SK-N-MC (cell line): ENCODE measurements around the gene MUSTN1.

ENCODE experiments used
- DNase-seq: peaks from one replicate; pipeline ENCODE4 v3.0.0-alpha.2; 2011; ENCODE audit warnings: low read depth, low spot score
- H3K27ac ChIP-seq: fragments of 200-600 bp; sonication (generic); 2 replicates; pipeline ENCODE4 v1.5.1; 2016; ENCODE audit warnings: mixed run types
- H3K36me3 ChIP-seq: fragments of 200-600 bp; sonication (generic); 2 replicates; pipeline ENCODE4 v1.6.1; 2017; ENCODE audit warnings: antibody characterized with exemption, low read length, mixed read lengths; ENCODE audit not compliant: insufficient read depth
- H3K4me3 ChIP-seq: fragments of 200-600 bp; sonication (generic); 2 replicates; pipeline ENCODE4 v1.5.1; 2016
- H3K9ac ChIP-seq: fragments of 200-600 bp; sonication (generic); 2 replicates; pipeline ENCODE4 v1.8.0; 2017; ENCODE audit warnings: mixed run types, mixed read lengths; ENCODE audit not compliant: insufficient read length
- H3K9me3 ChIP-seq: fragments of 200-600 bp; sonication (generic); 2 replicates; pipeline ENCODE4 v1.6.1; 2017; ENCODE audit warnings: low read depth, mild to moderate bottlenecking, antibody characterized with exemption, low read length, moderate library complexity, mixed read lengths
- EZH2 ChIP-seq: fragments of 200-600 bp; sonication (generic); IDR thresholded peaks from one replicate; pipeline ENCODE4 v1.6.1; 2017; ENCODE audit warnings: antibody characterized with exemption
- FOXP2 ChIP-seq: optimal IDR thresholded peaks from 2 replicates; pipeline ENCODE3; 2011; ENCODE audit warnings: mild to moderate bottlenecking, moderate library complexity; ENCODE audit not compliant: insufficient read depth; ENCODE audit errors: extremely low read length, control extremely low read depth
- POLR2AphosphoS5 ChIP-seq: IDR thresholded peaks from 2 replicates; pipeline ENCODE4 v1.6.1; 2012; ENCODE audit warnings: mild to moderate bottlenecking, low read depth, low read length, borderline replicate concordance

The MUSTN1 gene

DNA sequence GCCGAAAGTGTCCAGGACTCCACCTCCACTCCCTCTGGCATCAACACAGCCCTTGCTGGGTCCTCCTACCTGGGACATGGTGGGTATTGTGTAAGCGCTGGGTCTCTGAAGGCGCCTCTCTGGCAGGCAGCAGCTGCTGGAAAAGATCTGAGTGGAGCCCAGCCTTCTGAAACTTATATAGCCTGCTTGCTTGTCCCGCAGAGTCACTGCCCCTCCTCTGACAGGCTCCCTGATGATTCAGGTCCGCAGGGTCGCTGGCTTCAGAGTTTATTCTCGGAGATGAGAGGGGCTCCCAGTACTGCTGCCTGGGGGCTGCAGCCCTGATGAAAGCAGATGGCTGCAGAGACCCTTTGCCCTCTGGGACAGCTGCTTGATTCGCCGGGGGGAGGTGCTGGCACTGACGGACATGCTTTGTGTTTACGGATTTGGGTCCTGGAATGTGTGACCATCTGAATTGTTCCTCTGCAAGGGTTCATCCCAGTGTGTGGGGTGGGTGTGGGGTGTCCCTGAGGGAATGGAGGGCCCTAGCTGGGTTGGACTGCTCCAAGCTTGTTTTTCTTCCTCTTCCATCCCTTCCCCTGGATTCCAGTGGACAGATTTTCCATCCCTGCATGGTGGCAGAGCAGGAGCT lies at the start of gene MUSTN1:
Gene MUSTN1, minus strand, starts transcription at position 149 of the 631 bp plus-strand sequence. Its CDS starts 71 bp downstream, at position 78.
- no peak within 1 kb of the TSS for H3K27ac ChIP-seq
- no peak for DNase-seq
- H3K36me3 ChIP-seq: no peaks in the 10 kb centered on the region
- H3K9ac ChIP-seq: no peak within 1 kb of the TSS
- no peaks in the 10 kb centered on the region for H3K9me3 ChIP-seq
- TF ChIP-seq FOXP2 (no peak), POLR2AphosphoS5 (no peak), EZH2 (no peak)
- H3K4me3 ChIP-seq: no peak within 1 kb of the TSS

DNA sequence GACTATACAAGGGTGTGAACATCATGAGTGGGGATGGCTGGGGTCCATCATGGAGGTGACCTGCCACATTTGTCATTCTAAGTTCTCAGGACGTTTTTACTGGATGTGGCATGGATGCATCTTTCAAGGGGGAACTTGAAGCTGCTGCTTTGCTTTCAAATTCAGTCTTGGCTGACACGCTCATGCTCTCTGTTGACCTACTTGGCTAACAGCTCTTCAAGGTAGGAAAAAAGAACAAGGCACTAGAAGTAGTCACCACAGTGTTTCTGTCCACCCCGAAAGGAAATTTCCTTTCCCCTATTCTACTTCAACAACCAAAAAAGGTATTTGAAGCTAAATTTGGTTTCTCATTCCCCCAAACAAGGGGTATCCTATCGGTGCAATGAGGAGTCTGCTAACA lies 47.6 kb upstream of the MUSTN1 start:
- Histone ChIP-seq H3K4me3 (no peak overlapping the region), H3K27ac (no peak overlapping the region), H3K9ac (no peak overlapping the region), H3K9me3 (no peaks in the 10 kb centered on the region), H3K36me3 (peaks cover 7% of the 10 kb centered on the region; the same call in 1 of the 2 replicates)
- TF ChIP-seq EZH2 (no peak), POLR2AphosphoS5 (no peak), FOXP2 (no peak)
- no peak for DNase-seq

DNA sequence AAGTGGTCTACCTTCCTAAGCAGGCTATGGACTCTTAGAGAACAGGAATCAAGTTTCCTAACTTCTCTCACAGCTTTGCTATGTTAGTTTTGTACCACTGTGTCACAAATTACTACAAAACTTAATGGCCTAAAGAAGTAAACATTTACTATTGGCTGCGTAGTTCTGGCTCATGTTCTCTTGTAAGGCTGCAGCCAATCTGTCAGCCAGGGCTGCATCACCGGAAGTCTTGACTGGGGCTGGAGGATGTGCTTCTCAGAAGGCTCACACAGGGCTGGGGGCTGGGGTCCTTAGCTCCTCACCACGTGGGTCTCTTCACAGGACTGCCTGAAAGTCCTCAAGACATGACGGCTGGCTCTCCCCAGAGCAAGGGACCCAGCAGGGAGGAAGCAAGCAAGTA lies 47.1 kb upstream of the MUSTN1 start:
- TF ChIP-seq POLR2AphosphoS5 (no peak), EZH2 (no peak), FOXP2 (no peak)
- Histone ChIP-seq H3K4me3 (no peak overlapping the region), H3K36me3 (peaks cover 7% of the 10 kb centered on the region; the same call in 1 of the 2 replicates), H3K9ac (no peak overlapping the region), H3K9me3 (no peaks in the 10 kb centered on the region), H3K27ac (no peak overlapping the region)
- no peak for DNase-seq

DNA sequence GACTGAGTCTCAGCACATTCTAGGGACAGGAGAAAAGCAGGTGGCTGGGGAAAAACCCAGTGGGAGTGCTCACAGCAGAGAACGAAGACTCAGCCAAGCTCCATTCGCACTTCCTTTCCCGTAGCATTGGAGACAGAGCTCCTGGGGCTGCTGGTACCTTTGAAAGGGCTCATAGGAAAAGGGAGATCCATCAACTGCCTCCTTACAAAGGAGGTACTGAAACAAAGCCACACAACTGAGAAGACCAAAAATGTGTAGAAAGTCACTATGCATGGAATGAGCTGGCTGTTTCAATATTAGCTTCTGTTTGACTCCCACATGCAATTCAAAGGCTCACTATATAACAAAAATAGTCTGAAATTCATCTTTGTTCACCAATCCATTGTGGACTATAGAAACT lies 45.7 kb upstream of the MUSTN1 start:
- H3K9ac ChIP-seq: no peak overlapping the region
- no peak overlapping the region for H3K4me3 ChIP-seq
- H3K27ac ChIP-seq: no peak overlapping the region
- no peaks in the 10 kb centered on the region for H3K9me3 ChIP-seq
- no peak for DNase-seq
- peaks cover 5% of the 10 kb centered on the region; the same call in 1 of the 2 replicates for H3K36me3 ChIP-seq
- TF ChIP-seq EZH2: no peak
- no peak for TF ChIP-seq POLR2AphosphoS5
- no peak for TF ChIP-seq FOXP2

DNA sequence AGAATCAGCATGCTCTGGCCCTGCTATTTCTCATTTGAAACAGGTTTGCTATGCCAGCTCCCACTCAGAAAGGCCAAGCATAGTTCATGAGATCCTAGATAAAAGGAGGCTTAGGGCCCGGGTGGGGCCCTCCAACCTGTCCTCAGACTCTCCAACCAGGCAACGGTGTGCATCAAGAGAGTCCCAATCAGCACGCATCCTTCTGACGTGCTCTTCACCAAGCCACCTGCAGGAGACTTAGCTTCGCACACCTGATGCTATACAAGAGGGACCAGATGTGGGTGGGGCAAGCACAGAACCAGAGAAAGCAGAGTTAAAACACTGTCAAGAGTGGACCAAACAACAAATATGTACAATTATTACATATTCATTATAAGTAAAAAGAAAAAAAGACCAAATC lies 45.2 kb upstream of the MUSTN1 start:
- Histone ChIP-seq H3K36me3 (0 out of 2 replicates have a peak, but pooled peaks cover under 1% of the 10 kb centered on the region), H3K9ac (no peak overlapping the region), H3K4me3 (no peak overlapping the region), H3K27ac (no peak overlapping the region), H3K9me3 (no peaks in the 10 kb centered on the region)
- TF ChIP-seq FOXP2: no peak
- no peak for TF ChIP-seq POLR2AphosphoS5
- no peak for TF ChIP-seq EZH2
- DNase-seq: no peak

DNA sequence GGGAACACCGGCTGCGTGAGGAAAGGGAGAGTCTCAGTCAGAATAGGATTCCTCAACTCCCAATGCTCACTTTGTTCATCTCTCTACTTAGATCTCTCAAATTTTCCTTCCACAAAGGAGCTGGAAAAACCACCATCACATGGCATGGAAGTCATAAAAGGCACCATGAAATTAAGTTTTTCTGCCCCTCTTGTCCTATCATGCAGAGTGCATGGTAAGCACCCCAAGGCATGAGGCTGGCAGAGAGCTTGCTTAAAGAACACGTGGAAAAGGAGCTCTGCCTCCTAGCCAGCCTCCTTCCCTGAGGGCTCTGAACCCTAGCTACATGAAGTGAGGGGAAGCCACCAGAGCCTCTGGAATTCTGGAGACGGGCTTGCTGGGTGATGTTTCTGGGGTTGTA lies 44.8 kb upstream of the MUSTN1 start:
- no peaks in the 10 kb centered on the region for H3K9me3 ChIP-seq
- no peak overlapping the region for H3K9ac ChIP-seq
- no peak for TF ChIP-seq EZH2
- TF ChIP-seq FOXP2: no peak
- TF ChIP-seq POLR2AphosphoS5: no peak
- DNase-seq: no peak
- no peak overlapping the region for H3K27ac ChIP-seq
- no peaks in the 10 kb centered on the region for H3K36me3 ChIP-seq
- no peak overlapping the region for H3K4me3 ChIP-seq

DNA sequence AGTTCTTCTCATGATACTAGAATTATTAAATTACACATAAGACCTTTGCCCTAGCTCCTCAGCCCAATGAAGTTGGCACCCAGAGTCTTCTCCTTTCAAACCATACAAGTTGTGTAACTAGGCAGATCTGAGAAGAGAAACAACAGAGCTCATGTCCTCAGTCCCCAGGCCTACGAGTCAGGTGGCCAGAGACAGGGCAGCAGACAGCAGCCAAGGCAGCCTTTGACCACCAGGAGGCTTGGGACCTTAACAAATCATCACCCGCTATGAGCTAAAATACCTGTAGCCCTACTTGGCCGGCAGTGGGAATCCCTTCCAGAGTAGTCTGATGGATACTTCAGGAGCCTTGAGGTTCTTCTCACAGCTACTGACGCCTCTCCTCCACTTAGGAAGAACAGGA lies 44.3 kb upstream of the MUSTN1 start:
- no peak overlapping the region for H3K9ac ChIP-seq
- DNase-seq: no peak
- H3K4me3 ChIP-seq: no peak overlapping the region
- no peaks in the 10 kb centered on the region for H3K36me3 ChIP-seq
- H3K9me3 ChIP-seq: no peaks in the 10 kb centered on the region
- H3K27ac ChIP-seq: no peak overlapping the region
- TF ChIP-seq FOXP2 (no peak), POLR2AphosphoS5 (no peak), EZH2 (no peak)

DNA sequence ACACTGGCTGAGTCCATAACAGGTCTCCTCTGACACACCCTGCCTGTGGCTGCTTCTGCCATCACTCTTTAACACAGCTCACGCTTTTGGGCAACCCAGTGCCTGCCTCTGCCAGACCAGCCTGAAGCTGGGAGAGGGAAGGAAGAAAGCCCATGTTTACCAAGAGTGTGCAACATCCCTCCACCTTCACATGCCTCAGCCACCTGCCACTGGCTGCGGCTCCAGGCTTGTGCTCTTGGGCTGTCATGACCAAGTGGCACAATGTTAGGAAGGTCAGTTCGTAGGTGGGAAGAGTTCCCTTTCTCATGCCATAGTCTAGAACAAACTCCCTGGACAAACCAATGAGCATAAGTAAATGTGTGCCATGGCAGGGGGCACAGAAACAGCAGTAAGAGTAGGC lies 42.3 kb upstream of the MUSTN1 start:
- H3K36me3 ChIP-seq: no peaks in the 10 kb centered on the region
- H3K4me3 ChIP-seq: no peak overlapping the region
- H3K27ac ChIP-seq: no peak overlapping the region
- DNase-seq: no peak
- H3K9me3 ChIP-seq: no peaks in the 10 kb centered on the region
- TF ChIP-seq EZH2 (no peak), FOXP2 (no peak), POLR2AphosphoS5 (no peak)
- no peak overlapping the region for H3K9ac ChIP-seq
